Activated CD4-positive, alpha-beta T cell treated with anti-CD3 and anti-CD28 coated beads, Interleukin-2, amount 50 U/mL, for 1 hour (primary cell): ENCODE results near the gene KLK14.

Experiments
- DNase-seq: peaks from one replicate; pipeline ENCODE4 v3.0.0-alpha.2; 2020

Gene KLK14

GRCh38 chr19:51108066-51108804, 25.5 kb upstream of the KLK14 start, which contains the start of gene CTU1:
TSS of gene CTU1 (minus strand) at chr19:51108409. CDS start at chr19:51104569, 3,840 bp downstream.
- peak; percentile 97 for DNase-seq

GRCh38 chr19:51107406-51108065, 24.8 kb upstream of the KLK14 start:
- peak; percentile 8 for DNase-seq

- DNase-seq = no peak
Measured at GRCh38 chr19:51103926-51104341, 21.2 kb upstream of the KLK14 start.

GRCh38 chr19:51102991-51103390, 20.3 kb upstream of the KLK14 start:
- DNase-seq = no peak

- no peak for DNase-seq
Measured at GRCh38 chr19:51101171-51101865, 18.6 kb upstream of the KLK14 start.

GRCh38 chr19:51100601-51101000, 17.9 kb upstream of the KLK14 start:
- DNase-seq = no peak

GRCh38 chr19:51099047-51099382, 16.3 kb upstream of the KLK14 start:
- DNase-seq = no peak

- peak; percentile 38 for DNase-seq
Measured at GRCh38 chr19:51098365-51099046, 15.8 kb upstream of the KLK14 start.

- no peak for DNase-seq
Measured at GRCh38 chr19:51097796-51098195, 15.1 kb upstream of the KLK14 start.

GRCh38 chr19:51097166-51097738, 14.6 kb upstream of the KLK14 start:
- peak; percentile 71 for DNase-seq

GRCh38 chr19:51096473-51097165, 13.9 kb upstream of the KLK14 start:
- no peak for DNase-seq

GRCh38 chr19:51094696-51095279, 12.1 kb upstream of the KLK14 start:
- DNase-seq = peak; percentile 28

- no peak for DNase-seq
Measured at GRCh38 chr19:51093510-51094345, 11.0 kb upstream of the KLK14 start.

GRCh38 chr19:51093101-51093500, 10.4 kb upstream of the KLK14 start:
- no peak for DNase-seq

- DNase-seq = no peak
Measured at GRCh38 chr19:51091895-51092873, 9.5 kb upstream of the KLK14 start.

- no peak for DNase-seq
Measured at GRCh38 chr19:51091126-51091525, 8.4 kb upstream of the KLK14 start.

- DNase-seq = no peak
Measured at GRCh38 chr19:51090471-51090870, 7.8 kb upstream of the KLK14 start.

GRCh38 chr19:51089786-51090185, 7.1 kb upstream of the KLK14 start:
- DNase-seq = no peak

GRCh38 chr19:51086153-51086850, 3.6 kb upstream of the KLK14 start:
- no peak for DNase-seq
